Endothelial cell of umbilical vein (primary cell): ENCODE results near the gene LFNG. TPM values are rescaled to one million over a fixed set of nuclear protein-coding genes. Genes with fewer than 3 reads are reported as not detected.

Experiments used
- BruUV-seq: library from RNA; stranded (reverse); fragments of 400-500 nt; replicated peaks from 2 replicates; lab custom pipeline; 2021; lab: Mats Ljungman, UMichigan
- CTCF ChIA-PET: fragments of 300-600, 350-600 bp; sonication (Branson Sonifier 250); formaldehyde crosslinking; loops from one replicate; lab custom pipeline; 2021; ENCODE audit warnings: antibody characterized with exemption, inconsistent platforms; lab: Charles Lee
- POLR2A ChIA-PET: fragments of 300-600, 350-600 bp; sonication (Branson Sonifier 250); formaldehyde crosslinking; loops from one replicate; lab custom pipeline; 2021; ENCODE audit warnings: antibody characterized with exemption, inconsistent platforms; lab: Charles Lee
- DNase-seq: peaks from one replicate; pipeline ENCODE4 v3.0.0-alpha.2; 2011; ENCODE audit warnings: low read depth, low spot score
- FAIRE-seq: peaks from 2 replicates; lab custom pipeline; 2011; peaks lifted over from hg19 to GRCh38; lab: Jason Lieb, UNC
- H2AFZ ChIP-seq: 2 replicates; pipeline ENCODE4 v1.6.0; 2012; ENCODE audit warnings: low read depth, low read length, control low read depth, inconsistent platforms
- H3K27ac ChIP-seq: 2 replicates; pipeline ENCODE4 v1.5.1; 2011; ENCODE audit warnings: low read depth, mild to moderate bottlenecking, control low read depth, low read length, moderate library complexity; ENCODE audit not compliant: insufficient read depth
- H3K27me3 ChIP-seq, 2 experiments: 2 replicates each; pipeline versions ENCODE4 v1.6.0 to v1.6.1; 2011; ENCODE audit warnings: low read length in 2 of 2, mixed read lengths in 1 of 2; ENCODE audit not compliant: control insufficient read depth in 2 of 2, insufficient read depth in 2 of 2
- H3K36me3 ChIP-seq, 2 experiments: 2 replicates in 1 of 2; 3 replicates in 1 of 2; pipeline ENCODE4 v1.5.1; 2011; ENCODE audit warnings: low read length in 2 of 2, mild to moderate bottlenecking in 1 of 2, moderate library complexity in 1 of 2; ENCODE audit not compliant: control insufficient read depth in 2 of 2, insufficient read depth in 2 of 2; ENCODE audit errors: extremely low read depth in 1 of 2
- H3K4me1 ChIP-seq: 3 replicates; pipeline ENCODE4 v1.5.1; 2011; ENCODE audit warnings: mild to moderate bottlenecking, low read length; ENCODE audit not compliant: control insufficient read depth, insufficient read depth; ENCODE audit errors: extremely low read depth
- H3K4me2 ChIP-seq: 2 replicates; pipeline ENCODE4 v1.6.1; 2011; ENCODE audit warnings: low read length, control low read depth, mixed read lengths; ENCODE audit not compliant: insufficient read depth
- H3K4me3 ChIP-seq, 3 experiments: fragments of 200-600 bp in 1 of 3; sonication (generic), shearing (Covaris generic) in 1 of 3; replicated peaks in 1 of 3; 2 replicates each; pipeline ENCODE4 v1.5.1; 2011 to 2016; ENCODE audit warnings: control low read depth in 3 of 3, low read length in 3 of 3, mild to moderate bottlenecking in 2 of 3, inconsistent platforms in 1 of 3, low read depth in 1 of 3, moderate library complexity in 1 of 3; ENCODE audit not compliant: insufficient read depth in 1 of 3
- H3K79me2 ChIP-seq: 2 replicates; pipeline ENCODE4 v1.6.0; 2012; ENCODE audit warnings: low read length, inconsistent platforms; ENCODE audit not compliant: control insufficient read depth, insufficient read depth
- H3K9ac ChIP-seq: replicated peaks from 2 replicates; pipeline ENCODE3; 2011; ENCODE audit warnings: low read length, control low read depth; ENCODE audit not compliant: insufficient read depth; ENCODE audit errors: extremely low read depth
- H3K9me1 ChIP-seq: replicated peaks from 3 replicates; pipeline ENCODE4 v1.6.0; 2011; ENCODE audit warnings: mild to moderate bottlenecking, low read length; ENCODE audit not compliant: control insufficient read depth, insufficient read depth; ENCODE audit errors: extremely low read depth
- H3K9me3 ChIP-seq: replicated peaks from 2 replicates; pipeline ENCODE4 v1.5.1; 2012; ENCODE audit warnings: low read length, inconsistent platforms; ENCODE audit not compliant: control insufficient read depth, insufficient read depth
- H4K20me1 ChIP-seq: replicated peaks from 2 replicates; pipeline ENCODE3; 2011; ENCODE audit warnings: mild to moderate bottlenecking, low read length; ENCODE audit not compliant: control insufficient read depth, insufficient read depth; ENCODE audit errors: extremely low read depth
- EZH2 ChIP-seq: IDR thresholded peaks from 2 replicates; pipeline ENCODE4 v1.6.1; 2012; ENCODE audit warnings: borderline replicate concordance, low read depth, mild to moderate bottlenecking, moderate library complexity, low read length, inconsistent platforms; ENCODE audit not compliant: severe bottlenecking
- FOS ChIP-seq: IDR thresholded peaks from 2 replicates; pipeline ENCODE4 v1.6.1; 2011; ENCODE audit warnings: mild to moderate bottlenecking, low read length, moderate library complexity, borderline replicate concordance; ENCODE audit not compliant: insufficient read depth
- GATA2 ChIP-seq: IDR thresholded peaks from 2 replicates; pipeline ENCODE4 v1.7.0; 2011; ENCODE audit warnings: low read depth, mild to moderate bottlenecking, moderate library complexity, mixed read lengths, low read length; ENCODE audit not compliant: insufficient read length, insufficient read depth
- JUN ChIP-seq: IDR thresholded peaks from 2 replicates; pipeline ENCODE4 v1.6.1; 2011; ENCODE audit warnings: borderline replicate concordance, low read depth; ENCODE audit not compliant: insufficient read length, insufficient read depth
- MAX ChIP-seq: IDR thresholded peaks from 2 replicates; pipeline ENCODE4 v1.6.1; 2011; ENCODE audit not compliant: insufficient read depth, insufficient read length
- MYC ChIP-seq: IDR thresholded peaks from one replicate; pipeline ENCODE4 v1.6.1; 2011; ENCODE audit warnings: mild to moderate bottlenecking, low read depth, low read length
- POLR2A ChIP-seq: IDR thresholded peaks from 2 replicates; pipeline ENCODE4 v1.6.1; 2012; ENCODE audit warnings: low read depth, mild to moderate bottlenecking, control low read depth, low read length
- POLR2AphosphoS5 ChIP-seq: IDR thresholded peaks from 2 replicates; pipeline ENCODE4 v1.6.1; 2012; ENCODE audit warnings: low read depth, mild to moderate bottlenecking, control low read depth, low read length, moderate library complexity; ENCODE audit not compliant: insufficient read depth
- dilution Hi-C: fragments of 300-500 bp; cut with MboI; formaldehyde crosslinking; loops from one replicate; pipeline ENCODE4 v1.15.0; 2019; ENCODE audit warnings: low sequenced_read_pairs; ENCODE audit not compliant: extremely low pct_ligation_motif_present
- intact Hi-C: fragments of 100-400 bp; cut with micrococcal nuclease; formaldehyde crosslinking; loops from one replicate; pipeline ENCODE4 v1.10.0; 2022
- polyA plus RNA-seq, 4 experiments: library from polyadenylated mRNA; depleted of rRNA in 3 of 4; stranded (reverse) in 3 of 4; unstranded in 1 of 4; fragments of >200 nt; gene quantifications; 2 replicates each; pipeline versions ENCODE4 v1.2.1 to v1.2.3, GENCODE V29; 2011 to 2012; ENCODE audit warnings: missing spikeins in 1 of 4
- total RNA-seq: library from RNA; stranded (reverse); gene quantifications from 2 replicates; pipeline ENCODE4 v1.2.3, GENCODE V29; 2021
- TF ChIP-seq, protein P1 (sequence below), 2 donors: IDR thresholded peaks; 1 replicate in 1 of 2; 2 replicates in 1 of 2; pipeline ENCODE4 v1.5.1; 2011; ENCODE audit warnings: low read length in 2 of 2, mild to moderate bottlenecking in 2 of 2, moderate library complexity in 2 of 2, control low read depth in 1 of 2, inconsistent platforms in 1 of 2, low read depth in 1 of 2; ENCODE audit not compliant: insufficient read depth in 1 of 2; ENCODE audit errors: extremely low read depth in 1 of 2

Gene LFNG
- total and polyA plus RNA-seq, 2 donors (not counting 3 experiments of a cell fraction or from before 2014, with no cell fraction given), result 12.6 to 13.1 TPM

GRCh38 chr7:2499181-2499580, 20.4 kb upstream of the LFNG start:
- FAIRE-seq, result no peak
- no peak for DNase-seq
- dilution Hi-C loops (no loop called here), intact Hi-C loops (no loop called here)
- Histone ChIP-seq H3K9me3 (no peaks in the 10 kb centered on the region), H3K79me2 (no peaks in the 10 kb centered on the region), H3K4me3 (no peak overlapping the region), H3K27ac (no peak overlapping the region), H3K36me3 (no peaks in the 10 kb centered on the region), H2AFZ (no peak overlapping the region), H4K20me1 (no peaks in the 10 kb centered on the region), H3K4me2 (no peak overlapping the region), H3K9me1 (no peaks in the 10 kb centered on the region), H3K27me3 (no peaks in the 10 kb centered on the region), H3K4me1 (no peaks in the 10 kb centered on the region), H3K9ac (no peak overlapping the region)
- no TSS peak for BruUV-seq
- TF ChIP-seq, protein P1, sequence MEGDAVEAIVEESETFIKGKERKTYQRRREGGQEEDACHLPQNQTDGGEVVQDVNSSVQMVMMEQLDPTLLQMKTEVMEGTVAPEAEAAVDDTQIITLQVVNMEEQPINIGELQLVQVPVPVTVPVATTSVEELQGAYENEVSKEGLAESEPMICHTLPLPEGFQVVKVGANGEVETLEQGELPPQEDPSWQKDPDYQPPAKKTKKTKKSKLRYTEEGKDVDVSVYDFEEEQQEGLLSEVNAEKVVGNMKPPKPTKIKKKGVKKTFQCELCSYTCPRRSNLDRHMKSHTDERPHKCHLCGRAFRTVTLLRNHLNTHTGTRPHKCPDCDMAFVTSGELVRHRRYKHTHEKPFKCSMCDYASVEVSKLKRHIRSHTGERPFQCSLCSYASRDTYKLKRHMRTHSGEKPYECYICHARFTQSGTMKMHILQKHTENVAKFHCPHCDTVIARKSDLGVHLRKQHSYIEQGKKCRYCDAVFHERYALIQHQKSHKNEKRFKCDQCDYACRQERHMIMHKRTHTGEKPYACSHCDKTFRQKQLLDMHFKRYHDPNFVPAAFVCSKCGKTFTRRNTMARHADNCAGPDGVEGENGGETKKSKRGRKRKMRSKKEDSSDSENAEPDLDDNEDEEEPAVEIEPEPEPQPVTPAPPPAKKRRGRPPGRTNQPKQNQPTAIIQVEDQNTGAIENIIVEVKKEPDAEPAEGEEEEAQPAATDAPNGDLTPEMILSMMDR (IDR thresholded peaks at IDR 0.05; ENCODE audit: extremely low read depth in 1 of 2, insufficient read depth in 1 of 2, low read depth in 1 of 2, low read length in 2 of 2), result no peak
- TF ChIP-seq MYC, result no peak
- TF ChIP-seq EZH2, result no peak
- TF ChIP-seq FOS, result no peak
- no peak for TF ChIP-seq POLR2AphosphoS5
- TF ChIP-seq JUN, result no peak
- no peak for TF ChIP-seq MAX
- TF ChIP-seq GATA2, result no peak
- TF ChIP-seq POLR2A, result no peak
- POLR2A ChIA-PET, result no interaction called here
- CTCF ChIA-PET, result interaction anchor here (1.2 to 2.5 kb wide), 2 partner anchors 30 to 109 kb away, joined by 3 to 16 read pairs; no protein-coding TSS in a partner anchor
